GM06990 (cell line): ENCODE data around the gene PITHD1.
A peak's percentile ranks its signal among the peaks of the same experiment; 100 is the strongest.

ENCODE experiments used
- DNase-seq: peaks from one replicate; pipeline ENCODE4 v3.0.0-alpha.2; 2011; ENCODE audit not compliant: insufficient read length; ENCODE audit errors: extremely low read depth
- H3K27me3 ChIP-seq: replicated peaks from 2 replicates; pipeline ENCODE4 v1.6.0; 2011; ENCODE audit warnings: low read length; ENCODE audit not compliant: control insufficient read depth, insufficient read depth
- H3K36me3 ChIP-seq: 2 replicates; pipeline ENCODE4 v1.5.1; 2011; ENCODE audit warnings: low read length; ENCODE audit not compliant: control insufficient read depth, insufficient read depth
- H3K4me3 ChIP-seq: replicated peaks from 2 replicates; pipeline ENCODE4 v1.5.1; 2011; ENCODE audit warnings: low read depth, mild to moderate bottlenecking, control low read depth, low read length
- TF ChIP-seq, protein P1 (sequence below): IDR thresholded peaks from 2 replicates; pipeline ENCODE4 v1.5.1; 2011; ENCODE audit warnings: low read length, control low read depth, mild to moderate bottlenecking, inconsistent platforms; ENCODE audit not compliant: insufficient read depth, poor library complexity, severe bottlenecking

PITHD1 gene

DNA sequence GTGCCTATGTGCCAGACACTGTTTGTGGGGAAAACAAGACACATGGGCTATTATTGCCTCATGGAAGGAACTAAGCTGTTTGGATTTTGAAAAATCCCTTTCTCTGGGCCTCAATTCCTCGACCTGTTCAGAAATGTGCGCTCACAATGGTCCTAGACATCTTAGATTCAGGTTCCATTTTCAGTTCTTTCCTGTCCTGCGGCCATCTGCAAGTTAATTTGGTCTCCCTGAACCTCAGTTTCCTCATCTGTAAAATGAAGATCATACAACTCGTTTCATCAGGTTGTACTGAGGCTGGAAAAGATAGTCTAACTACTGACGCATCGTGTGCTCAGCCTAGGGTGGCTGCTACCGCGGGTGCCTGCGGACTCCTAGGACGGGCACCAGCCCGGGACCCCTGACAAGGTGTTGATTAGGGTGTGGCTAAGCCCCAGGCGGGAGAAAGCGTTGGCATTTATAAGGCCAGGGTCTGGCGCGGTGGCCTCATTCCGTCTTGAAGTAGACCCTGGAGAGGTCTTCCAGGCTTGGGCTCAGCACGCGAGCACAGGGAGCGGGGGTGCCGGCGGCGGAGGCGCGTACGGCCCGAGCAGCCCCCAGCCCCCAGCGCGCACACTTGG is 35.4 kb upstream of the PITHD1 start:
- no peak for DNase-seq
- no peaks in the 10 kb centered on the region; the same call in none of the 2 replicates for H3K36me3 ChIP-seq
- H3K4me3 ChIP-seq, result peak overlapping the region; percentile 95
- TF ChIP-seq, protein P1, sequence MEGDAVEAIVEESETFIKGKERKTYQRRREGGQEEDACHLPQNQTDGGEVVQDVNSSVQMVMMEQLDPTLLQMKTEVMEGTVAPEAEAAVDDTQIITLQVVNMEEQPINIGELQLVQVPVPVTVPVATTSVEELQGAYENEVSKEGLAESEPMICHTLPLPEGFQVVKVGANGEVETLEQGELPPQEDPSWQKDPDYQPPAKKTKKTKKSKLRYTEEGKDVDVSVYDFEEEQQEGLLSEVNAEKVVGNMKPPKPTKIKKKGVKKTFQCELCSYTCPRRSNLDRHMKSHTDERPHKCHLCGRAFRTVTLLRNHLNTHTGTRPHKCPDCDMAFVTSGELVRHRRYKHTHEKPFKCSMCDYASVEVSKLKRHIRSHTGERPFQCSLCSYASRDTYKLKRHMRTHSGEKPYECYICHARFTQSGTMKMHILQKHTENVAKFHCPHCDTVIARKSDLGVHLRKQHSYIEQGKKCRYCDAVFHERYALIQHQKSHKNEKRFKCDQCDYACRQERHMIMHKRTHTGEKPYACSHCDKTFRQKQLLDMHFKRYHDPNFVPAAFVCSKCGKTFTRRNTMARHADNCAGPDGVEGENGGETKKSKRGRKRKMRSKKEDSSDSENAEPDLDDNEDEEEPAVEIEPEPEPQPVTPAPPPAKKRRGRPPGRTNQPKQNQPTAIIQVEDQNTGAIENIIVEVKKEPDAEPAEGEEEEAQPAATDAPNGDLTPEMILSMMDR, result no peak
- no peaks in the 10 kb centered on the region for H3K27me3 ChIP-seq

DNA sequence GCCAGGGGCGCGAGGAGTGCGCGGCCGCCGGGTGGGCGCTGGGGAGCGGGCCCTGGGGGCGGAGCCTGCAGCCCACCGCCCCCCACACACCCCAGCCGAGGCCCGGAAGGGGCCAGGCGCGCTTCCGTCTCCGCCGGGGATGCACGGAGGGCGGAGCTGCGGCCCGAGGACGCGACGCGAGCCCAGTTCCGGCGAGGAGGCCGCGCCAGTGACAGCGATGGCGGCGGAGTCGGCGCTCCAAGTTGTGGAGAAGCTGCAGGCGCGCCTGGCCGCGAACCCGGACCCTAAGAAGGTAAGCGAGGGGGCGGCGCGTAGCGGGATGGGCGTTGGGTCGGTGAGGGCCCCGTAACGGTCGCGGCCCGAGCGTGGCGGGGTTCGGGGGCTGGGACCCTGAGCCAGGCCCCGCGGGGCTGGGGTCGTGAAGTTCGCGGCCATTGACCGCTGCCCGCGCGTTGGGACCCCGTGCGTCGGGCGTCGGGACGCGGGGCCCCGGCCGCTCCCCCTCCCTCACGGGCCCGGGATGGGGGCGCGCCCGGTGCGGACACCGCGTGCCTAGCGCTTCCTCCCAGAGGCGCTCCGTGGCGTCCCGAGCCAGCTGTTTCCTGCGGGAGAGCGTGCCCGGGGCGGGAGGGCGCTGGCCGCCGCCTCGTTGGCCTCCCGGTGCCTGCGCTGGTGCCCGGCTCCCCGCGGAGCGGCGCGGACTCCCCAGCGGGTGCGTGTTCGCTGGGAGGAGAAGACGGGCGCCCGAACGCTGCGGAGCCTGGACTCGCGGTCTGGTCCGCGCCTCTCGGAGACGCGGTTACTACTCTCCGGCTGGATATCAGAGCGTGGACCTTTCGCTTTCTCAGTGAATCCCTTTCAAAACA is 34.7 kb upstream of the PITHD1 start, which contains the start of gene ELOA:
Gene ELOA (plus strand): TSS at position 185 of the 866 bp plus-strand sequence. CDS start 33 bp downstream, at position 218.
- no peaks in the 10 kb centered on the region; the same call in none of the 2 replicates for H3K36me3 ChIP-seq
- H3K4me3 ChIP-seq, result peak within 1 kb of the TSS; percentile 95
- TF ChIP-seq, protein P1, result no peak
- no peaks in the 10 kb centered on the region for H3K27me3 ChIP-seq
- DNase-seq, result peak; percentile 85

DNA sequence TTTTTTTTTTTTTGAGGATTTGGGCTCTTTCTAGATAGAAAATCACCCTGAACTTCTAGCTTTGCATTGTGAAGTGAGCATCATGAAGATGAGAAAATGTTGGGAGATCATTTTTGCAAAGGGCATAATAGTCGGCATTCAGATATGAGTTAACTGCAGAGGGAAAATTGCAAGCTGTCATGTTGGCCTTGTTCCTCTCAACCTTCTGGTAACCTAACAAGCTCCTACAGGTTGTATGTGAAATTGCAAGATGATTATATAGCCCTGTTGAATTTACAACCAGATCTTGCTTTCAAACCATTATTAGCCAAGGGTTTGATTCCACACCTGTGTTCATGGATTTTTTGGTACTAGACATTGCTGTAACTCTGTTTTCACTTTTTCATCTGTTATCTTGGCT is 32.7 kb upstream of the PITHD1 start:
- no peaks in the 10 kb centered on the region; the same call in none of the 2 replicates for H3K36me3 ChIP-seq
- no peaks in the 10 kb centered on the region for H3K27me3 ChIP-seq
- peak overlapping the region; percentile 95 for H3K4me3 ChIP-seq
- DNase-seq, result no peak
- TF ChIP-seq, protein P1, result peak; percentile 47

DNA sequence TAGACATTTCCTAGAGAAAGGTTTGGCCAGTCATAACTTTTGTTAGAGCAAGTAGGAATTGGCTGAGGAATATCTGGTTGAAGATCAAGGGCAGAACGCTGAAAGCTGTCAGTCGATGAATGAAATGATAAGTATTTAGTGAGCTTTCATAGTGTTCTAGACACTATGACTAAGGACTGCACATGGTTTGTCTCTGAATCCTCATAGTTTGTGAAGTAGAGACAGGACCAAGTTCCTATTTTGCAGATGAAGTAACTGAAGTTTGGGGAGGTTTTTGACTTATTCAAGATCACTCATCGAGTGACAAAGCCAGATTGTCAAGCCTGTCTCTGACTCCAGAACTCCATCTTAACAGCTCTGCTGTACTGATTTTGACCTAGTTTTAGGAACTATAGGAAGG is 30.2 kb upstream of the PITHD1 start:
- H3K36me3 ChIP-seq, result peaks cover 16% of the 10 kb centered on the region
- no peak for DNase-seq
- no peaks in the 10 kb centered on the region for H3K27me3 ChIP-seq
- H3K4me3 ChIP-seq, result no peak overlapping the region
- TF ChIP-seq, protein P1, result no peak

DNA sequence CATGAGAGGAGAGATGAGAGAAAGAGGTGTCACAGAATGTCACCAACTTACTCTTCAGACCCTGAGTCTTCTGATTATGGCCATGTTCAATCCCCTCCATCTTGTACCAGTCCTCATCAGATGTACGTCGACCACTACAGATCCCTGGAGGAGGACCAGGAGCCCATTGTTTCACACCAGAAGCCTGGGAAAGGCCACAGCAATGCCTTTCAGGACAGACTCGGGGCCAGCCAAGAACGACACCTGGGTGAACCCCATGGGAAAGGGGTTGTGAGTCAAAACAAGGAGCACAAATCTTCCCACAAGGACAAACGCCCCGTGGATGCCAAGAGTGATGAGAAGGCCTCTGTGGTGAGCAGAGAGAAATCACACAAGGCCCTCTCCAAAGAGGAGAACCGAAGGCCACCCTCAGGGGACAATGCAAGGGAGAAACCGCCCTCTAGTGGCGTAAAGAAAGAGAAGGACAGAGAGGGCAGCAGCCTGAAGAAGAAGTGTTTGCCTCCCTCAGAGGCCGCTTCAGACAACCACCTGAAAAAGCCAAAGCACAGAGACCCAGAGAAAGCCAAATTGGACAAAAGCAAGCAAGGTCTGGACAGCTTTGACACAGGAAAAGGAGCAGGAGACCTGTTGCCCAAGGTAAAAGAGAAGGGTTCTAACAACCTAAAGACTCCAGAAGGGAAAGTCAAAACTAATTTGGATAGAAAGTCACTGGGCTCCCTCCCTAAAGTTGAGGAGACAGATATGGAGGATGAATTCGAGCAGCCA is 27.0 kb upstream of the PITHD1 start:
- TF ChIP-seq, protein P1, result peak; percentile 82
- Histone ChIP-seq H3K36me3 (peaks cover 34% of the 10 kb centered on the region), H3K4me3 (no peak overlapping the region), H3K27me3 (no peaks in the 10 kb centered on the region)
- DNase-seq, result no peak
